HFFc6 (cell line): ENCODE results near the gene RNASE8. TPM values are rescaled to one million over a fixed set of nuclear protein-coding genes. Genes with fewer than 3 reads are reported as not detected.

Source experiments
- DNase-seq: peaks from one replicate; pipeline ENCODE4 v3.0.0-alpha.2; 2018
- H3K27ac Mint-ChIP-seq: 2 replicates; pipeline ENCODE4 v1.8.0; 2020; ENCODE audit warnings: mild to moderate bottlenecking, mixed read lengths
- H3K27me3 Mint-ChIP-seq: 2 replicates; pipeline ENCODE4 v1.8.0; 2021; ENCODE audit warnings: mild to moderate bottlenecking, moderate library complexity, mixed read lengths; ENCODE audit not compliant: insufficient read depth
- H3K36me3 Mint-ChIP-seq: 2 replicates; pipeline ENCODE4 v1.8.0; 2021; ENCODE audit warnings: low read depth, mixed read lengths
- H3K4me1 Mint-ChIP-seq: 2 replicates; pipeline ENCODE4 v1.8.0; 2020; ENCODE audit warnings: low read depth, mixed read lengths
- H3K4me3 Mint-ChIP-seq: 2 replicates; pipeline ENCODE4 v1.8.0; 2020; ENCODE audit warnings: mild to moderate bottlenecking, moderate library complexity, mixed read lengths
- H3K9me3 Mint-ChIP-seq: 2 replicates; pipeline ENCODE4 v1.8.0; 2020; ENCODE audit warnings: mild to moderate bottlenecking, mixed read lengths
- CTCF ChIP-seq: fragments of 200-600 bp; sonication (generic); IDR thresholded peaks from 2 replicates; pipeline ENCODE4 v1.5.0; 2021; ENCODE audit warnings: antibody characterized with exemption, mild to moderate bottlenecking
- total RNA-seq, 6 experiments: library from RNA; stranded (reverse); fragmentation: NEBNext Ultra II Directional; extraction: Animal tissue kit (Norgen Biotek cat#: 25700); gene quantifications; 2 replicates in 1 of 6; 3 replicates in 5 of 6; pipeline ENCODE4 v1.2.3, GENCODE V29; 2021

RNASE8 gene
- total RNA-seq, 6 experiments from 2014 or later, result not detected

GRCh38 chr14:21090194-21090939 lies 32.7 kb downstream of the RNASE8 start:
- peaks cover 43% of the 10 kb centered on the region for H3K4me1 Mint-ChIP-seq
- no peak for DNase-seq
- TF ChIP-seq CTCF, result peak; percentile 80
- H3K9me3 Mint-ChIP-seq, result no peaks in the 10 kb centered on the region
- H3K27me3 Mint-ChIP-seq, result peaks cover 14% of the 10 kb centered on the region
- no peak overlapping the region for H3K4me3 Mint-ChIP-seq
- H3K36me3 Mint-ChIP-seq, result peaks cover 21% of the 10 kb centered on the region
- H3K27ac Mint-ChIP-seq, result no peak overlapping the region

DNA sequence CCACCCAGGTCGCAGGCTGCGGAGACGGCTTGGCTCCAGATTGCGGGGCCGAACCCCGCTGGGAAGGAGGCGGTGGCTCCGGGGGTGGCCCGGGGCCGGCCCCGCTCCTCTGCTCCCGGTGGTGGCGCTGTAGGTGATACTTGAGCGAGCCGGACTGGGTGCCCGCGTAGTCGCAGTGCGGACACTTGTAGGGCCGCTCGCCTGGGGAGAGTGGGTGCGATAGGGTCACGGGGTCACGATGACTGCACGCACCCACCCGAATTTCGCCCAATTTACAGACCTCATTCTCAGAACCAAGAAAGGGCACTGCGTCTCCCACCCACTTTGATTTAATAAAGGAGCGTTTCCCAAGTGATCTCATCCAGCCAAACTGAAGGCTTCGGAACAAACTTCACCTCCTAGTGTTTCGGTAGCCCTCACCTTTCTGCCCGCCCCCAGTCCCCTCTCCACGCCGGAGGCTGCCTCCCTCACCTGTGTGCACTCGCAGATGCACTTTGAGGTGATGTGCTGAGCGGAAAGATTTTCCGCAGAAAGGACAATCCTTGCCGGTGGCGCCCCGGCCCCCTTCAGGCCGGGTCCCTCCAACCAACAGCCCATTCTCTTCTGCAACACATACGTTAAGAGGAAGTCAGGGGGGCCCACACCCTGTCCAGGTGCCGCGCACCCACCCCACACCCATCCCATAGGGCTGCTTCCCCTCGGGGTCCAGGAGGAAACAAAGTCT lies 33.5 kb downstream of the RNASE8 start:
- no peak for TF ChIP-seq CTCF
- no peak overlapping the region for H3K27ac Mint-ChIP-seq
- H3K27me3 Mint-ChIP-seq, result peaks cover 11% of the 10 kb centered on the region
- H3K36me3 Mint-ChIP-seq, result peaks cover 14% of the 10 kb centered on the region
- peaks cover 43% of the 10 kb centered on the region for H3K4me1 Mint-ChIP-seq
- H3K4me3 Mint-ChIP-seq, result no peak overlapping the region
- no peaks in the 10 kb centered on the region for H3K9me3 Mint-ChIP-seq
- no peak for DNase-seq

- H3K9me3 Mint-ChIP-seq, result no peaks in the 10 kb centered on the region
- H3K27ac Mint-ChIP-seq, result no peak overlapping the region
- peaks cover 6% of the 10 kb centered on the region for H3K36me3 Mint-ChIP-seq
- H3K27me3 Mint-ChIP-seq, result peaks cover 9% of the 10 kb centered on the region
- TF ChIP-seq CTCF, result no peak
- no peak overlapping the region for H3K4me3 Mint-ChIP-seq
- no peak for DNase-seq
- H3K4me1 Mint-ChIP-seq, result peaks cover 40% of the 10 kb centered on the region
Observed at GRCh38 chr14:21091821-21092272, 34.2 kb downstream of the RNASE8 start.

GRCh38 chr14:21092273-21093011 lies 34.8 kb downstream of the RNASE8 start:
- Mint-ChIP-seq H3K4me1 (peaks cover 40% of the 10 kb centered on the region), H3K36me3 (0 out of 2 replicates have a peak, but pooled peaks cover 5% of the 10 kb centered on the region), H3K27me3 (peaks cover 7% of the 10 kb centered on the region), H3K4me3 (no peak overlapping the region; the same call in 1 of the 2 replicates), H3K9me3 (no peaks in the 10 kb centered on the region), H3K27ac (peak overlapping the region; percentile 64; the same call in 1 of the 2 replicates)
- TF ChIP-seq CTCF, result peak; percentile 100
- peak; percentile 45 for DNase-seq

DNA sequence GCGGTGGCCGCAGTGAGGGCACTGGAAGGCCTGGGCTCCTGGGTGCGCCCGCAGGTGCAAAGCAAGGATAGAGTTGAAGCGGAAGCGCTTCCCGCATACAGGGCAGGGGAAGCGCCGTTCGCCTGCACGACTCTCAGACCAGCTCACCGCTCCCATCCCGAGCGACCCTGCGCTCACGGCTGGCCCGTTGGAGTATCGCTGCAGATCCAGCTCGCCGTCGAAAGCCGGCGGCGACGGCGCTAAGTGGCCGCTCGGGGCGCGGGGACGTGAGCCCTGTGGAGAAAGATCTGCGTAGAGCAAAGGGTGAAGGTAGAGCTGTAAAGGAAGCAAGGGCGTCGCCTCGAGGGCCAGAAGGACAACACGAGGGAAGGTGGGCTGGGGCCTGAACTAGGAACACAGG lies 35.4 kb downstream of the RNASE8 start:
- Mint-ChIP-seq H3K27me3 (peaks cover 7% of the 10 kb centered on the region), H3K27ac (no peak overlapping the region), H3K9me3 (no peaks in the 10 kb centered on the region), H3K4me3 (no peak overlapping the region), H3K36me3 (0 out of 2 replicates have a peak, but pooled peaks cover 5% of the 10 kb centered on the region), H3K4me1 (peaks cover 35% of the 10 kb centered on the region)
- no peak for DNase-seq
- no peak for TF ChIP-seq CTCF
